PC-3 (cell line): ENCODE results near the gene PAWR. TPM values are rescaled to one million over a fixed set of nuclear protein-coding genes. Genes with fewer than 3 reads are reported as not detected.

Experiments used
- ATAC-seq: fragments of 200-7000 bp; cut with Tn5 transposase; 2 replicates; pipeline ENCODE4 v1.9.1; 2020; ENCODE audit warnings: mild to moderate bottlenecking, moderate library complexity
- BruUV-seq: library from RNA; stranded (reverse); fragments of 400-500 nt; replicated peaks from 2 replicates; lab custom pipeline; 2021; lab: Mats Ljungman, UMichigan
- CTCF ChIA-PET: fragments of 300-600 bp; sonication (Branson Sonifier 250); formaldehyde crosslinking; loops from one replicate; lab custom pipeline; 2022; ENCODE audit warnings: antibody characterized with exemption; lab: Charles Lee
- POLR2A ChIA-PET: fragments of 300-600 bp; sonication (Branson Sonifier 250); formaldehyde crosslinking; loops from one replicate; lab custom pipeline; 2022; ENCODE audit warnings: antibody characterized with exemption; ENCODE audit not compliant: unreplicated experiment; lab: Charles Lee
- DNase-seq: peaks from one replicate; pipeline ENCODE4 v3.0.0-alpha.2; 2015
- H2AFZ ChIP-seq: fragments of 300-600 bp; sonication (generic); 2 replicates; pipeline ENCODE4 v1.6.0; 2016; ENCODE audit warnings: antibody characterized with exemption, low read length
- H3F3A ChIP-seq: fragments of 300-600 bp; sonication (generic); one replicate; pipeline ENCODE4 v1.6.0; 2017; ENCODE audit warnings: antibody characterized with exemption, low read length, control low read depth, mild to moderate bottlenecking; ENCODE audit not compliant: unreplicated experiment
- H3K27ac ChIP-seq: fragments of 300-600 bp; sonication (generic); 2 replicates; pipeline ENCODE4 v1.5.1; 2016; ENCODE audit warnings: mild to moderate bottlenecking, low read length
- H3K27me3 ChIP-seq: fragments of 300-600 bp; sonication (generic); 2 replicates; pipeline ENCODE4 v1.6.1; 2016; ENCODE audit warnings: low read length, mixed read lengths
- H3K36me3 ChIP-seq: fragments of 300-600 bp; sonication (generic); 2 replicates; pipeline ENCODE4 v1.6.1; 2016; ENCODE audit warnings: low read depth, mixed run types, low read length, mixed read lengths
- H3K4me1 ChIP-seq: fragments of 300-600 bp; sonication (generic); 2 replicates; pipeline ENCODE4 v1.5.1; 2016; ENCODE audit warnings: low read length; ENCODE audit not compliant: insufficient read depth
- H3K4me2 ChIP-seq: fragments of 300-600 bp; sonication (generic); 2 replicates; pipeline ENCODE4 v1.6.0; 2016; ENCODE audit warnings: low read length
- H3K4me3 ChIP-seq: fragments of 300-600 bp; sonication (generic); 2 replicates; pipeline ENCODE4 v1.5.1; 2016; ENCODE audit warnings: mild to moderate bottlenecking, low read length, mixed read lengths
- H3K79me2 ChIP-seq: fragments of 300-600 bp; sonication (generic); 2 replicates; pipeline ENCODE4 v1.6.1; 2017; ENCODE audit warnings: low read length, mixed read lengths
- H3K9ac ChIP-seq: fragments of 300-600 bp; sonication (generic); 2 replicates; pipeline ENCODE4 v1.6.0; 2016; ENCODE audit warnings: mild to moderate bottlenecking, low read length
- H3K9me2 ChIP-seq: fragments of 300-600 bp; sonication (generic); replicated peaks from 2 replicates; pipeline ENCODE4 v1.6.1; 2016; ENCODE audit warnings: mixed run types, low read length, mixed read lengths
- H3K9me3 ChIP-seq: fragments of 300-600 bp; sonication (generic); 2 replicates; pipeline ENCODE4 v1.6.1; 2016; ENCODE audit warnings: low read length, mixed read lengths
- H4K20me1 ChIP-seq: fragments of 300-600 bp; sonication (generic); 2 replicates; pipeline ENCODE4 v1.6.1; 2016; ENCODE audit warnings: low read length, mixed read lengths
- EZH2 ChIP-seq: fragments of 300-600 bp; sonication (generic); IDR thresholded peaks from one replicate; pipeline ENCODE4 v1.6.1; 2017; ENCODE audit warnings: antibody characterized with exemption, mild to moderate bottlenecking, low read length; ENCODE audit not compliant: unreplicated experiment
- EZH2phosphoT487 ChIP-seq: fragments of 300-600 bp; sonication (generic); IDR thresholded peaks from 2 replicates; pipeline ENCODE4 v1.6.1; 2018; ENCODE audit warnings: mild to moderate bottlenecking, antibody characterized with exemption, low read length, borderline replicate concordance
- intact Hi-C: fragments of 100-400 bp; cut with micrococcal nuclease; formaldehyde crosslinking; loops from 2 replicates; pipeline ENCODE4 v1.9.0; 2023
- total RNA-seq: library from RNA; depleted of rRNA; stranded (reverse); fragments of >200 nt; gene quantifications from 2 replicates; pipeline ENCODE4 v1.2.3, GENCODE V29; 2014
- TF ChIP-seq, protein P1 (sequence below): fragments of 300-600 bp; sonication (generic); conservative IDR thresholded peaks from 2 replicates; pipeline ENCODE4 v1.5.1; 2017; ENCODE audit warnings: antibody characterized with exemption, low read depth, mild to moderate bottlenecking, low read length

The PAWR gene
- total RNA-seq, 1 experiment from 2014 or later: 141 TPM

DNA sequence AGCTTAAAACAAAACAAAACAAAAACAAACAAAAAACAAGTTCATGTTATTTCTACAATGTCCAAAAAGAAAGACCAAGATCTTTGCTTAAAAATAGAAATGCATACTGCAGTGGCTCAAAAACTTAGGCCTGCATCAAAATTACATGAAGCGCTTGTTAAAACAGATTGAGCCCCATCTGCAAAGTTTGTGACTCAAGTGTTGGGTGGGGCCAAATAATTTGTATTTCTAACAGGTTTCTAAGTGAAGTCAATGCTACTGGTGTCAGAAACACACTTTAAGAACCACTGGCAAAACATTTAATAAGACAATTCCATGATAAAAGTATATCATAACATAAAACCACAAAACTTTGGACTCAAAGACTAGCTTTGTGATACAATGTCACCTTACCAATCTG, 105.6 kb downstream of the PAWR start:
- H3K79me2 ChIP-seq: no peaks in the 10 kb centered on the region
- TF ChIP-seq EZH2phosphoT487 (no peak), EZH2 (no peak)
- TF ChIP-seq, protein P1, sequence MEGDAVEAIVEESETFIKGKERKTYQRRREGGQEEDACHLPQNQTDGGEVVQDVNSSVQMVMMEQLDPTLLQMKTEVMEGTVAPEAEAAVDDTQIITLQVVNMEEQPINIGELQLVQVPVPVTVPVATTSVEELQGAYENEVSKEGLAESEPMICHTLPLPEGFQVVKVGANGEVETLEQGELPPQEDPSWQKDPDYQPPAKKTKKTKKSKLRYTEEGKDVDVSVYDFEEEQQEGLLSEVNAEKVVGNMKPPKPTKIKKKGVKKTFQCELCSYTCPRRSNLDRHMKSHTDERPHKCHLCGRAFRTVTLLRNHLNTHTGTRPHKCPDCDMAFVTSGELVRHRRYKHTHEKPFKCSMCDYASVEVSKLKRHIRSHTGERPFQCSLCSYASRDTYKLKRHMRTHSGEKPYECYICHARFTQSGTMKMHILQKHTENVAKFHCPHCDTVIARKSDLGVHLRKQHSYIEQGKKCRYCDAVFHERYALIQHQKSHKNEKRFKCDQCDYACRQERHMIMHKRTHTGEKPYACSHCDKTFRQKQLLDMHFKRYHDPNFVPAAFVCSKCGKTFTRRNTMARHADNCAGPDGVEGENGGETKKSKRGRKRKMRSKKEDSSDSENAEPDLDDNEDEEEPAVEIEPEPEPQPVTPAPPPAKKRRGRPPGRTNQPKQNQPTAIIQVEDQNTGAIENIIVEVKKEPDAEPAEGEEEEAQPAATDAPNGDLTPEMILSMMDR: no peak
- DNase-seq (no peak), ATAC-seq (no peak)
- H3K27me3 ChIP-seq: no peaks in the 10 kb centered on the region
- H3K36me3 ChIP-seq: no peaks in the 10 kb centered on the region; the same call in 1 of the 2 replicates
- H3K9me2 ChIP-seq: no peaks in the 10 kb centered on the region
- H3K9me3 ChIP-seq: no peaks in the 10 kb centered on the region
- H3K27ac ChIP-seq: no peak overlapping the region
- ChIA-PET CTCF (no interaction called here), POLR2A (no interaction called here)
- H3K9ac ChIP-seq: no peak overlapping the region
- BruUV-seq: no TSS peak
- no peak overlapping the region for H2AFZ ChIP-seq
- H3K4me3 ChIP-seq: no peak overlapping the region
- no peak overlapping the region for H3K4me2 ChIP-seq
- no peaks in the 10 kb centered on the region for H4K20me1 ChIP-seq
- no peaks in the 10 kb centered on the region for H3K4me1 ChIP-seq
- intact Hi-C loops: no loop called here
- H3F3A ChIP-seq: no peaks in the 10 kb centered on the region

- intact Hi-C loops: no loop called here
Measured at GRCh38 chr12:79573820-79574219, 116.9 kb downstream of the PAWR start.

GRCh38 chr12:79569679-79570078, 121.1 kb downstream of the PAWR start:
- Histone ChIP-seq H3K4me1 (peaks cover 14% of the 10 kb centered on the region), H3K27ac (no peak overlapping the region), H3K9me3 (0 out of 2 replicates have a peak, but pooled peaks cover 5% of the 10 kb centered on the region), H3K9ac (no peak overlapping the region), H3K4me2 (no peak overlapping the region), H3F3A (peaks cover 5% of the 10 kb centered on the region), H3K9me2 (no peaks in the 10 kb centered on the region), H3K79me2 (no peaks in the 10 kb centered on the region), H3K36me3 (peaks cover 21% of the 10 kb centered on the region; the same call in 1 of the 2 replicates), H3K27me3 (no peaks in the 10 kb centered on the region), H2AFZ (no peak overlapping the region), H3K4me3 (no peak overlapping the region), H4K20me1 (no peaks in the 10 kb centered on the region)
- CTCF ChIA-PET: no interaction called here
- BruUV-seq: no TSS peak
- TF ChIP-seq, protein P1: no peak
- TF ChIP-seq EZH2 (no peak), EZH2phosphoT487 (no peak)
- intact Hi-C loops: no loop called here
- DNase-seq (no peak), ATAC-seq (no peak)
- POLR2A ChIA-PET: no interaction called here

More at GRCh38 chr12:79573820-79574219, 116.9 kb downstream of the PAWR start:
- Histone ChIP-seq H3K36me3 (peaks cover 30% of the 10 kb centered on the region; the same call in 1 of the 2 replicates), H3F3A (no peaks in the 10 kb centered on the region), H3K4me2 (no peak overlapping the region), H4K20me1 (no peaks in the 10 kb centered on the region), H2AFZ (no peak overlapping the region), H3K9me2 (no peaks in the 10 kb centered on the region), H3K4me3 (no peak overlapping the region), H3K4me1 (no peaks in the 10 kb centered on the region), H3K27me3 (no peaks in the 10 kb centered on the region), H3K79me2 (no peaks in the 10 kb centered on the region), H3K9ac (no peak overlapping the region), H3K27ac (no peak overlapping the region), H3K9me3 (0 out of 2 replicates have a peak, but pooled peaks cover 5% of the 10 kb centered on the region)
- no TSS peak for BruUV-seq
- no peak for DNase-seq
- TF ChIP-seq EZH2phosphoT487: no peak
- no peak for TF ChIP-seq EZH2
- TF ChIP-seq, protein P1: no peak
- ChIA-PET CTCF (no interaction called here), POLR2A (interaction anchor here (0.7 kb wide), 1 partner anchor 158 kb away, joined by 7 read pairs; no protein-coding TSS in a partner anchor)
- ATAC-seq: no peak
